ENCODE results near the gene CDH13. TPM values are rescaled to one million over a fixed set of nuclear protein-coding genes. Genes with fewer than 3 reads are reported as not detected.
A peak's percentile ranks its signal among the peaks of the same experiment; 100 is the strongest.

CDH13 gene
- polyA plus RNA-seq, 5 donors, result 2.5 to 4.6 (median 3.3) TPM

DNA sequence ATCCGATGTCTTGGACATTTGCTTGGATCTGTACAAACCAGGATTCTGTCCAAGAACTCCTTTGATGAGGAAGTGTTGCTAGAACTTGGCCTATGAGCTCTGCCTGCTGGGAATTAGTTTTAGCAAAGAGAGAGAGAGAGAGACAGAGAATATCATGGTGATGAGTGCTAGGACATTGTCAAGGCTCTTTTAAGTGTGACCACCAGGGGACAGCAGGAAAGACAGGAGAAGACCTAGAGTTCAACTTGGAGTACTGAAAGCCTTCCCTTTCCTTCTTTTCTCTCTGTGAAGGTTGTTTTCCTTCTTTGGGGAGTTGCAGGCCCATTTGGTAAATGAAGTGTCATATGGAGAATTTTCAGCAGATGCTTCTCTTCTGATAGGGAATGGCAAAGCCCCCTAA is 791.8 kb downstream of the CDH13 start:
- DNase-seq, result no peak

DNA sequence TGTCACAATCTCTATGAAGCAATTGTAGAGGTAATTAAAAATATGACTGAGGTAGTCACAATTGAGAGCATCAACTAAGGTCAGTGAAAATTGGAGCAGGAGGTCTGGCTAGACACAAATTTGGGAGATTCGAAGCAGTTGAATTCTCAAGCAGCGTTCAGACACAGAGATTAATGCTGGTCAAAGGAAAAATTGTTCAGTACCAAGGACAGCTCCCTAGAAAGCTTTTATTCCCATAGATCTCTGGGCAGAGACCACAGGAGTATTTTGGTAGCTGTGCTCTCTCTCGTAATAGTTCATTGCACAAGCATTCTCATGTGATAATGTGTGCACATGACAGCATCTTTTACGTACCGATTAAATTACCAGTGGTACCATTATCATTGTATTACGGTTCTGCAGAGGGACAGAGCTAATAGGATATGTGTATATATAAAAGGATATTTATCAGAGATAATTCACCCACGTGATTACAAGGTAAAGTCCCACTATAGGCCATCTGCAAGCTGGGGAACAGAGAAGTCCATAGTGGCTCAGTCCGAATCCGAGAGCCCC is 793.5 kb downstream of the CDH13 start:
- peak; percentile 11 to 15 for DNase-seq

DNA sequence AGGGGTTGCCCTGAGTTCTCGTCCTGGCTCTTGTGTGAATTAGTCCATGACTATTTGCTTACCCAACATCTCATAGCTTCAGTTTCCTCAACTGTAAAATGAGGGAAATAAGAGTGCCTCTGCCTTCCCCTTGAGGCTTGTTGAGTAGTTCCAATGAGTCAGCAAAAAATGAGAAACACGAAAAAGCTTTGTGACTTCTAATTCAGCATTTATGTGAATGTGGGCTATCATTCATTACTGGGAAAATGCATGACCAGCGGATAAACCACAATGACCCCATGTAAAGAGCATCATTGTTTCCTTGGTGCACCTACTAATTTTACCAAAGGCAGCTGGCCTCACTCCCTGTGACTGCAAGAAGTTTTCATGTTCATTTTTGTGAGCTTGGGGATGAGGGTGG is 806.4 kb downstream of the CDH13 start:
- no peak for DNase-seq

DNA sequence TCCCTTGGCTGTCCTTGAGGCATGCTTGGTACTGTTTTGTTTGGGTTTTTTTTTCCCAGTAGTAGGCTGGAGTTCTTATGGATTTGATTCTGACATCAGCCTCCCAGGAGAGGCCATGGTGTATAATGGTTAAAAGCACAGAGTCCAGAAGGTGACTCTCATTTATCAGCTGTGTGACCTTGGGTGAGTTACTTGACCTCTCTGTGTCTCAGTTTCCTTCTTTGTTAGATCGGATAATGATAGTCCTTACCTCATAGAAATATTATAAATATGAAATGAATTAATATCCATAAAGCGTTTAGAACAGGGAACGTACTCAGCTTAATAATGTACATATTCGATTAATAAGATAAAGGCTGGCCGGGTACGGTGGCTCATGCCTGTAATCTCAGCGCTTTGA is 810.3 kb downstream of the CDH13 start:
- DNase-seq, result no peak

- DNase-seq, result no peak
These were observed 811.6 kb downstream of the CDH13 start for GRCh38 chr16:83438326-83438725.

DNA sequence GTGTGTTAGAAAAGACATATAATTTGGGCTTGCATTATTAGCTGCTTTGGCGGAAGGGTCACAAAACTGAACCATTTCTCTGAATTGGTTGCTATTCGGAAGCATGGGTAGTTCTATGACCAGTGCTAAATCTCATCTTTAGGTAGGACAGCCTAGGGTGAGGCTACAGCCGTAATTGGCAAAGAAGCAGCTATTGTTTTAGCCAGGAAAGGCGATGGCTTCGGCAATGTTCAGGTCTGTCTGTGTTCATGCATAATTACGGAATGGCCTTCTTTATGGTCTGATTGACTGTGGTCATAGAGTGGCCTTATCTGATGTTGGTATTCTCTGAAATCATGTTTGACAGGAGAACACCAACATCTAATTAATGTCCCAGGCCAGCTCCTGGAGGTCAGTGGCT is 812.6 kb downstream of the CDH13 start:
- DNase-seq, result no peak

DNA sequence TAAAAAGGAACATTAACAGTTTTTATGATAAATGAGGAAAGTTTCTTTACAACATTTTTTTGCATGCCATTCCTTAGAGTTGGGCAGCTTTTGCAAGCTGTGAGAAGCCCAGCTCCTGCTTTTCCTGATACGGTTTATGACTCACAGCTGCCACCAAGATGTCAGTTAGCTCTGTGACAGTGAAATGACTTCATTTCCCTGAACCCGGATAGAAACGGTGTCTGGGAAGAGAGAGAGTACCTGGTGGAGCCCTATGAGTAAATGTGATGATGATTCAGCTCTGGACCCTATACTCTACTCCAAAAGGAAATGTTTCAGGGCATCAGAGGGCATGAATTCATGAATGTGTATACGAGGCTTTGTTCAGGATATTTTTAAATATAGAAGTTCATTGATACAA is 814.7 kb downstream of the CDH13 start:
- no peak for DNase-seq

DNA sequence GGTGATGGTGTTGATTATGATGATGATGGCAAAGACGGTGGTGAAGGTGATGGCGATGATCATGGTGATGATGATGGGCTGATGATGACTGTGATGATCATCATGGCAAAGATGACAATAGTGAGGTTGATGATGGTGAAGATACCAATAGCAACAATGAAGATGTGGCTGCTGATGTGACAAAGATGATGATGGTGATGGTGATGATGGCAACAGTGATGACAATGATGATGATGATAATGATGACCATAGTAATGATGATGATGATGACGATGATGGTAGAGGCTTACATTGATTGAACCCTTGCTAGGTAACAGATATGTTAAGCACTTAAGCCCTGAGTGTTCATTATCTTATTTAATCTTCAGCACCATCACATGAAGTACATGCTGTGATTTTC is 817.2 kb downstream of the CDH13 start:
- DNase-seq, result no peak

GRCh38 chr16:83447560-83447959 is 820.8 kb downstream of the CDH13 start:
- no peak for DNase-seq

DNA sequence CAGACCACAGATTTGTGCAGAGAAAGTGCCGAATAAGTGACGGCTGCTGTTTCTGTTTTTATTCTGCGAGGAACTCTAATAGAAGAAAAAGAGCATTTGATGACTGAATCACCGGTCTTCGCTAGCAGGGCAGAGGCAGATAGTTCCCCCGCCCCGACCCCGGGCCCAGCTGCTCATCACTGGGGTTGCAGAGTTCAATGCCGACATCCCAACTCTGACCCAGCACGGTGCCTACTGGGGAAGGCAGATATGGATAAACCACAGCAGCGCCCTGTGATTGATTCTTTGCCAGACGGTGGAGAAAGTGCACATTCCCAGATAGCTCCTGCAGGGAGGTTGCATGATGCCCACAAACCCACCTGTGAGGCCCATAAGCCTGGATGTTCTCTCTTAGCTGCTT is 823.1 kb downstream of the CDH13 start:
- DNase-seq, result no peak

- no peak for DNase-seq
These were observed 827.2 kb downstream of the CDH13 start for GRCh38 chr16:83453977-83454376.

- no peak for DNase-seq
These were observed 828.9 kb downstream of the CDH13 start for GRCh38 chr16:83455716-83456115.

- no peak for DNase-seq
These were observed 830.2 kb downstream of the CDH13 start for GRCh38 chr16:83456934-83457333.

DNA sequence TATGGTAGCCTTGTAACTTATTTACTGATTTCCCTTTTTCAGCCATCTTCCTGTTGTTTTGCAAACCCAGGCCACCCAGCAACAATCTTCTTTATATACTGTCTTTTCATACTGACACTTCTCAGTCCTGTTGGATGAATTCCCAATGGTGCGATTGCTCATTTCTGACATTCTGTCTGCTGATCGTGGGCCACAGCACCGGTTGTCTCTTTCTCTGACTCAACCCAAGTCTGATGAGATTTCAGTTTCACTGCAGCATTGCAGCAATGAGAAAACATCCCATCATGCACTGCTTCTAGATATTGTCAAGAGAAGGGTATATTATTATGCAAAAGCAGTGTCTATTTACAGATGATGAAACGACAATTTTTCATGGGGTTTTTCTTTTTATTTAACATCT is 831.8 kb downstream of the CDH13 start:
- no peak for DNase-seq

DNA sequence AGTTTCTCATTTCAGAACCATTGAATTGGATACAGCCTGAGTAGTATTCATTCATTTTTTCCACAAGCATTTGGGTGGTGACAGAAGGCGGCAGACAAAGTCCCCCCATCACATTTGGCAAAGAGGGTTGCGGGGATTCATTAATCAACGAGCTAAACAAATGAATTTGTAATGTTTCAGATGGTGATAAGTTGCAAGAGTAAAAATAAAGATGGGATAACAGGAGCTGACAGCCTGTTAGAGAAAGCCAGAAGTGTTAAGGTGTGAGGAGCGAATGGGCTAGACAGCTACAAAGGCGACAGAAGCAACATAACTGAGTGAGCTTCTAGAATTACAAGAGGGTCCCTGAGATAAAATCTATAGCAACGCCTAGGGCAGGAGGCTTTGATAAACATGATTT is 838.2 kb downstream of the CDH13 start:
- DNase-seq, result no peak

GRCh38 chr16:83470416-83470815 is 843.6 kb downstream of the CDH13 start:
- DNase-seq, result no peak

GRCh38 chr16:83472776-83473501 is 846.2 kb downstream of the CDH13 start:
- peak; percentile 64 to 74 for DNase-seq

- DNase-seq, result no peak
These were observed 847.3 kb downstream of the CDH13 start for GRCh38 chr16:83473926-83474650.

DNA sequence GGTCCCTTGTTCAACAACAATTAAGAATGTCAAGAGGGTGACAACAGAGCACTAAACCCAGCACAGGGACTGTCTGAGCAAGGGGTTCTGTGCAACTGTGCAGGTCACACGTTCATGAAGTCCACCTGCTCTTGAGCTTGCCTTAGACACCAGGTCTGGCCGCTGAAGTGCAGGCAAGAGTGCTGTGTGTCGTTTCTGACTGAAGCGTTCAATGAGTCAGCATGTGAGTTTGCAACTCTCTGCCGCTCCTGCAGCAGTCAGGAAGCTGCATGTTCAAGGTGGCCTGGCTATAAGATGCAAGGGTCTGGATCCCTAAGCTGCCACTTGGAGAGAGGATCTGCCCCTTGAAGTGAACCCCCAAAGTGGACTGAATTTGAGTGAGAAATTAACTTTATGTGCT is 848.3 kb downstream of the CDH13 start:
- DNase-seq, result no peak

GRCh38 chr16:83481589-83481988 is 854.8 kb downstream of the CDH13 start:
- DNase-seq, result no peak

DNA sequence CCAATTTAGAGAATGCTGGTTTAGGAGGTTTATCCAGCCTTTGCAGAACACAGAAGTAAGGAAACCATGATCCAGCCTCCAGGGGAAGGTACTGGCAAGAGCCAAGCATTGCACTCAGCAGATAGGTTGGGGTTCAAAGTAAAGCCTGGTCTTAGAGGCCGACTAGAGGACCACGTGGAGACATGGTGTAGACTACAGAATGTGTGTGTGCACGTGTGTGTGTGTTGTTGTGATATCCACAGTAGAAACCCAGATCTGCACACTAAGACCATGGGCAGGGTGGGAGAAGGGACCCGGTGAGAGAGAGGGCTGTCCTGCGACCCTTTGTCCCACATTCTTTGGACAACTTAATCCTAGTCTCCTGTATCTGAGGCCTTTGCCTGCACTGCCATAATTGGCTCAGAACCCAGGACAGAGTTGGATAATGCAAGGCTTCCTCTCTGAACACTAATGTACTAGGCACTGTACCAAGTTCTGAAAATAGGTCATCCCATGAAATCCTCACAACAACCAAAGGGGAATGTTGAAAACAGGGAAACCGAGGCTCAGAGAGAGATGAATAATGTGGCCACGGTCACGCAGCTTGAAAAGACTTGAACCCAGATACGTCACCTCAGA is 855.9 kb downstream of the CDH13 start:
- DNase-seq, result no peak

GRCh38 chr16:83490073-83490472 is 863.3 kb downstream of the CDH13 start:
- no peak for DNase-seq

GRCh38 chr16:83494459-83494858 is 867.7 kb downstream of the CDH13 start:
- DNase-seq, result no peak
